Measurements from ENCODE around the gene CASP3.

CASP3 gene

GRCh38 chr4:184644553-184645307, 4.5 kb downstream of the CASP3 start:
- H3K9ac ChIP-seq (ENCODE audit: insufficient read length, low read depth), result no peak overlapping the region
- no peaks in the 10 kb centered on the region for H3K27me3 ChIP-seq (ENCODE audit: insufficient read depth, insufficient read length)
- no peaks in the 10 kb centered on the region for H3K4me1 ChIP-seq (ENCODE audit: insufficient read depth, insufficient read length)
- peaks cover 37% of the 10 kb centered on the region for H3K36me3 ChIP-seq (ENCODE audit: insufficient read depth, insufficient read length, low read length)
- no peak for TF ChIP-seq SUZ12 (IDR thresholded peaks at IDR 0.05; ENCODE audit: extremely low read depth, insufficient read depth, insufficient read length)
- H3K4me3 ChIP-seq (ENCODE audit: insufficient read length, low read depth), result no peak overlapping the region
- no peak for DNase-seq (ENCODE audit: low read depth, low spot score)
- H3K9me3 ChIP-seq (ENCODE audit: insufficient read depth, low read length), result no peaks in the 10 kb centered on the region

- no peaks in the 10 kb centered on the region for H3K4me1 ChIP-seq (ENCODE audit: insufficient read depth, insufficient read length)
- no peak for DNase-seq (ENCODE audit: low read depth, low spot score)
- H3K9ac ChIP-seq (ENCODE audit: insufficient read length, low read depth), result no peak overlapping the region
- H3K4me3 ChIP-seq (ENCODE audit: insufficient read length, low read depth), result no peak overlapping the region
- peaks cover 45% of the 10 kb centered on the region for H3K36me3 ChIP-seq (ENCODE audit: insufficient read depth, insufficient read length, low read length)
- no peaks in the 10 kb centered on the region for H3K27me3 ChIP-seq (ENCODE audit: insufficient read depth, insufficient read length)
- no peak for TF ChIP-seq SUZ12 (IDR thresholded peaks at IDR 0.05; ENCODE audit: extremely low read depth, insufficient read depth, insufficient read length)
- no peak for TF ChIP-seq ZNF274 (IDR thresholded peaks at IDR 0.05; ENCODE audit: low read depth, low read length)
- TF ChIP-seq YY1 (IDR thresholded peaks at IDR 0.05; ENCODE audit: insufficient read depth, insufficient read length), result no peak
- no peaks in the 10 kb centered on the region for H3K9me3 ChIP-seq (ENCODE audit: insufficient read depth, low read length)
Measured at GRCh38 chr4:184643731-184644130, 5.5 kb downstream of the CASP3 start.

GRCh38 chr4:184641451-184641850, 7.8 kb downstream of the CASP3 start:
- DNase-seq (ENCODE audit: low read depth, low spot score), result no peak
- Histone ChIP-seq H3K27me3 (ENCODE audit: insufficient read depth, insufficient read length) (no peaks in the 10 kb centered on the region), H3K9ac (ENCODE audit: insufficient read length, low read depth) (no peak overlapping the region), H3K36me3 (ENCODE audit: insufficient read depth, insufficient read length, low read length) (peaks cover 64% of the 10 kb centered on the region), H3K4me1 (ENCODE audit: insufficient read depth, insufficient read length) (no peaks in the 10 kb centered on the region), H3K4me3 (ENCODE audit: insufficient read length, low read depth) (no peak overlapping the region), H3K9me3 (ENCODE audit: insufficient read depth, low read length) (no peaks in the 10 kb centered on the region)
- TF ChIP-seq ZNF274 (IDR thresholded peaks at IDR 0.05; ENCODE audit: low read depth, low read length) (no peak), SUZ12 (IDR thresholded peaks at IDR 0.05; ENCODE audit: extremely low read depth, insufficient read depth, insufficient read length) (no peak), YY1 (IDR thresholded peaks at IDR 0.05; ENCODE audit: insufficient read depth, insufficient read length) (no peak)

GRCh38 chr4:184641022-184641421, 8.2 kb downstream of the CASP3 start:
- Histone ChIP-seq H3K9ac (ENCODE audit: insufficient read length, low read depth) (no peak overlapping the region), H3K4me3 (ENCODE audit: insufficient read length, low read depth) (no peak overlapping the region), H3K9me3 (ENCODE audit: insufficient read depth, low read length) (no peaks in the 10 kb centered on the region), H3K4me1 (ENCODE audit: insufficient read depth, insufficient read length) (no peaks in the 10 kb centered on the region), H3K27me3 (ENCODE audit: insufficient read depth, insufficient read length) (no peaks in the 10 kb centered on the region), H3K36me3 (ENCODE audit: insufficient read depth, insufficient read length, low read length) (peaks cover 63% of the 10 kb centered on the region)
- TF ChIP-seq YY1 (IDR thresholded peaks at IDR 0.05; ENCODE audit: insufficient read depth, insufficient read length) (no peak), SUZ12 (IDR thresholded peaks at IDR 0.05; ENCODE audit: extremely low read depth, insufficient read depth, insufficient read length) (no peak), ZNF274 (IDR thresholded peaks at IDR 0.05; ENCODE audit: low read depth, low read length) (no peak)
- DNase-seq (ENCODE audit: low read depth, low spot score), result no peak

GRCh38 chr4:184636897-184637296, 12.3 kb downstream of the CASP3 start:
- DNase-seq (ENCODE audit: low read depth, low spot score), result no peak
- H3K4me1 ChIP-seq (ENCODE audit: insufficient read depth, insufficient read length), result no peaks in the 10 kb centered on the region
- peaks cover 77% of the 10 kb centered on the region for H3K36me3 ChIP-seq (ENCODE audit: insufficient read depth, insufficient read length, low read length)
- H3K4me3 ChIP-seq (ENCODE audit: insufficient read length, low read depth), result no peak overlapping the region
- no peaks in the 10 kb centered on the region for H3K9me3 ChIP-seq (ENCODE audit: insufficient read depth, low read length)
- no peaks in the 10 kb centered on the region for H3K27me3 ChIP-seq (ENCODE audit: insufficient read depth, insufficient read length)
- TF ChIP-seq YY1 (IDR thresholded peaks at IDR 0.05; ENCODE audit: insufficient read depth, insufficient read length), result no peak
- no peak for TF ChIP-seq ZNF274 (IDR thresholded peaks at IDR 0.05; ENCODE audit: low read depth, low read length)
- no peak for TF ChIP-seq SUZ12 (IDR thresholded peaks at IDR 0.05; ENCODE audit: extremely low read depth, insufficient read depth, insufficient read length)
- no peak overlapping the region for H3K9ac ChIP-seq (ENCODE audit: insufficient read length, low read depth)

- Histone ChIP-seq H3K4me3 (ENCODE audit: insufficient read length, low read depth) (no peak overlapping the region), H3K9ac (ENCODE audit: insufficient read length, low read depth) (no peak overlapping the region), H3K27me3 (ENCODE audit: insufficient read depth, insufficient read length) (no peaks in the 10 kb centered on the region), H3K4me1 (ENCODE audit: insufficient read depth, insufficient read length) (no peaks in the 10 kb centered on the region), H3K9me3 (ENCODE audit: insufficient read depth, low read length) (no peaks in the 10 kb centered on the region), H3K36me3 (ENCODE audit: insufficient read depth, insufficient read length, low read length) (peaks cover 79% of the 10 kb centered on the region)
- TF ChIP-seq SUZ12 (IDR thresholded peaks at IDR 0.05; ENCODE audit: extremely low read depth, insufficient read depth, insufficient read length), result no peak
- DNase-seq (ENCODE audit: low read depth, low spot score), result no peak
Measured at GRCh38 chr4:184636144-184636543, 13.1 kb downstream of the CASP3 start.

GRCh38 chr4:184635381-184635780, 13.9 kb downstream of the CASP3 start:
- Histone ChIP-seq H3K4me3 (ENCODE audit: insufficient read length, low read depth) (no peak overlapping the region), H3K27me3 (ENCODE audit: insufficient read depth, insufficient read length) (no peaks in the 10 kb centered on the region), H3K4me1 (ENCODE audit: insufficient read depth, insufficient read length) (no peaks in the 10 kb centered on the region), H3K9me3 (ENCODE audit: insufficient read depth, low read length) (no peaks in the 10 kb centered on the region), H3K36me3 (ENCODE audit: insufficient read depth, insufficient read length, low read length) (peaks cover 82% of the 10 kb centered on the region), H3K9ac (ENCODE audit: insufficient read length, low read depth) (no peak overlapping the region)
- TF ChIP-seq ZNF274 (IDR thresholded peaks at IDR 0.05; ENCODE audit: low read depth, low read length) (no peak), SUZ12 (IDR thresholded peaks at IDR 0.05; ENCODE audit: extremely low read depth, insufficient read depth, insufficient read length) (no peak), YY1 (IDR thresholded peaks at IDR 0.05; ENCODE audit: insufficient read depth, insufficient read length) (no peak)
- DNase-seq (ENCODE audit: low read depth, low spot score), result no peak

Data from NT2/D1 (cell line).